K562 (cell line): Measurements from ENCODE around the gene MPRIP. TPM values are rescaled to one million over a fixed set of nuclear protein-coding genes. Genes with fewer than 3 reads are reported as not detected.

Experiments
- ATAC-seq: fragments of 200-7000 bp; cut with Tn5 transposase; 3 replicates; pipeline ENCODE4 v1.9.1; 2020; ENCODE audit warnings: moderate library complexity
- BruUV-seq: library from RNA; stranded (reverse); fragments of 400-500 nt; replicated peaks from 2 replicates; lab custom pipeline; 2021; lab: Mats Ljungman, UMichigan
- CTCF ChIA-PET: fragments of 300-600 bp; formaldehyde crosslinking; extraction: SDS; loops from one replicate; lab custom pipeline; 2021; ENCODE audit warnings: low intra/inter-chr PET ratio; lab: Yijun Ruan, JAX
- POLR2A ChIA-PET: fragments of 300-600, 350-650 bp; sonication (Branson Sonifier 250); formaldehyde crosslinking; extraction: SDS; loops from one replicate; lab custom pipeline; 2021; ENCODE audit warnings: antibody characterized with exemption, inconsistent platforms; lab: Yijun Ruan, JAX
- DNase-seq, 4 experiments: peaks; one replicate each; pipeline versions ENCODE4 v3.0.0 to v3.0.0-alpha.2; 2011 to 2018; ENCODE audit warnings: low spot score in 3 of 4, mixed read lengths in 3 of 4; ENCODE audit errors: extremely low read depth in 1 of 4
- FAIRE-seq: peaks from 2 replicates; lab custom pipeline; 2011; peaks lifted over from hg19 to GRCh38; lab: Jason Lieb, UNC
- H2AFZ ChIP-seq: 2 replicates; pipeline ENCODE4 v1.6.0; 2011; ENCODE audit warnings: low read depth, low read length, control low read depth, inconsistent platforms
- H3K27ac ChIP-seq: fragments of 200-600 bp; 3 replicates; pipeline ENCODE4 v1.8.0; 2011; ENCODE audit warnings: low read depth, mild to moderate bottlenecking, control low read depth, inconsistent platforms, low read length, moderate library complexity, mixed read lengths; ENCODE audit errors: extremely low read depth
- H3K27me3 ChIP-seq, 2 experiments: fragments of 300-600 bp in 1 of 2; 2 replicates in 1 of 2; 3 replicates in 1 of 2; pipeline versions ENCODE4 v1.6.0 to v1.8.0; 2011; ENCODE audit warnings: inconsistent platforms in 2 of 2, low read length in 2 of 2, mild to moderate bottlenecking in 1 of 2, mixed read lengths in 1 of 2, moderate library complexity in 1 of 2; ENCODE audit not compliant: control insufficient read depth in 2 of 2, insufficient read depth in 2 of 2
- H3K36me3 ChIP-seq: fragments of 300-600 bp; 3 replicates; pipeline ENCODE4 v1.8.0; 2011; ENCODE audit warnings: mild to moderate bottlenecking, low read length, inconsistent platforms; ENCODE audit not compliant: control insufficient read depth, insufficient read depth
- H3K4me1 ChIP-seq, 2 experiments: fragments of 200-600 bp in 1 of 2; replicated peaks in 1 of 2; 2 replicates in 1 of 2; 3 replicates in 1 of 2; pipeline versions ENCODE4 v1.5.1 to v1.8.0; 2011; ENCODE audit warnings: inconsistent platforms in 2 of 2, low read length in 2 of 2, mild to moderate bottlenecking in 1 of 2, mixed read lengths in 1 of 2, moderate library complexity in 1 of 2; ENCODE audit not compliant: control insufficient read depth in 2 of 2, insufficient read depth in 2 of 2
- H3K4me2 ChIP-seq: 2 replicates; pipeline ENCODE4 v1.6.1; 2011; ENCODE audit warnings: low read length, control low read depth, inconsistent platforms, mixed read lengths; ENCODE audit not compliant: insufficient read depth
- H3K4me3 ChIP-seq: fragments of 200-600 bp; sonication (generic), shearing (Covaris generic); 2 replicates; pipeline ENCODE4 v1.5.1; 2016; ENCODE audit warnings: control low read depth, inconsistent platforms
- H3K79me2 ChIP-seq: fragments of 200-600 bp; 3 replicates; pipeline ENCODE4 v1.8.0; 2011; ENCODE audit warnings: low read length, inconsistent platforms; ENCODE audit not compliant: control insufficient read depth, insufficient read depth
- H3K9ac ChIP-seq, 2 experiments: 2 replicates each; pipeline versions ENCODE4 v1.6.0 to v1.6.1; 2011; ENCODE audit warnings: low read depth in 2 of 2, low read length in 2 of 2, control low read depth in 1 of 2, inconsistent platforms in 1 of 2, mild to moderate bottlenecking in 1 of 2, mixed read lengths in 1 of 2; ENCODE audit not compliant: insufficient read depth in 1 of 2
- H3K9me1 ChIP-seq: one replicate; pipeline ENCODE4 v1.6.0; 2011; ENCODE audit warnings: inconsistent platforms, mild to moderate bottlenecking, low read length, moderate library complexity; ENCODE audit not compliant: control insufficient read depth, insufficient read depth
- H3K9me3 ChIP-seq: replicated peaks from 2 replicates; pipeline ENCODE4 v1.5.1; 2011; ENCODE audit warnings: low read depth, low read length, inconsistent platforms; ENCODE audit not compliant: control insufficient read depth, insufficient read depth
- H4K20me1 ChIP-seq: replicated peaks from 2 replicates; pipeline ENCODE4 v1.6.1; 2011; ENCODE audit warnings: low read length, inconsistent platforms, mixed read lengths; ENCODE audit not compliant: control insufficient read depth, insufficient read depth
- AFF4 ChIP-seq: sonication (generic); formaldehyde crosslinking; IDR thresholded peaks from 2 replicates; pipeline ENCODE4 v1.8.0; 2023; ENCODE audit warnings: mild to moderate bottlenecking, missing genetic modification reagents
- DDX20 ChIP-seq: fragments of 450-650 bp; IDR thresholded peaks from 2 replicates; pipeline ENCODE4 v1.6.1; 2016; ENCODE audit warnings: missing genetic modification characterization, low read depth, mild to moderate bottlenecking, missing compliant biosample characterization, moderate library complexity
- EZH2 ChIP-seq: IDR thresholded peaks from 2 replicates; pipeline ENCODE4 v1.6.1; 2012; ENCODE audit warnings: low read depth, mild to moderate bottlenecking, inconsistent platforms, low read length, borderline replicate concordance
- KDM5B ChIP-seq: fragments of 200-600 bp; sonication (generic); IDR thresholded peaks from 2 replicates; pipeline ENCODE4 v1.6.1; 2012; ENCODE audit warnings: low read depth, mild to moderate bottlenecking, moderate library complexity, low read length, control low read depth, inconsistent platforms; ENCODE audit not compliant: insufficient replicate concordance
- MITF ChIP-seq: IDR thresholded peaks from 2 replicates; pipeline ENCODE4 v1.6.1; 2014; ENCODE audit warnings: antibody characterized with exemption
- NCOA4 ChIP-seq: fragments of 450-650 bp; IDR thresholded peaks from 2 replicates; pipeline ENCODE4 v1.6.1; 2018; ENCODE audit warnings: mild to moderate bottlenecking; ENCODE audit not compliant: partially characterized antibody
- STAT5A ChIP-seq: IDR thresholded peaks from 2 replicates; pipeline ENCODE4 v1.6.1; 2012; ENCODE audit warnings: low read length, inconsistent platforms, borderline replicate concordance
- ZC3H8 ChIP-seq: fragments of 450-650 bp; IDR thresholded peaks from 2 replicates; pipeline ENCODE4 v1.6.1; 2017
- ZFPM2 ChIP-seq: fragments of 250-450 bp; sonication (Bioruptor Pico); IDR thresholded peaks from 2 replicates; pipeline ENCODE4 v1.5.1; 2022; ENCODE audit warnings: mild to moderate bottlenecking
- ZNF589 ChIP-seq: fragments of 200-800 bp; sonication (Bioruptor generic); IDR thresholded peaks from 2 replicates; pipeline ENCODE4 v1.6.1; 2016; ENCODE audit warnings: low read depth, missing genetic modification characterization, missing compliant biosample characterization
- ZNF766 ChIP-seq: fragments of 200-800 bp; sonication (Bioruptor generic); conservative IDR thresholded peaks from 2 replicates; pipeline ENCODE4 v1.6.1; 2016; ENCODE audit warnings: missing genetic modification characterization, missing compliant biosample characterization
- WGBS: fragments of 100-300 bp; shearing (Covaris generic); methylation state at CpG from one replicate; pipeline ENCODE4 v1.1.6; 2016; ENCODE audit warnings: low coverage, mixed read lengths; ENCODE audit not compliant: insufficient coverage; ENCODE audit errors: missing lambda C conversion rate; 5-methylcytosine and 5-hydroxymethylcytosine counted together
- in situ Hi-C: fragments of 300-500 bp; cut with MboI; formaldehyde crosslinking; loops from 4 replicates; pipeline ENCODE4 v1.15.0; 2018; ENCODE audit warnings: inconsistent platforms, mixed read lengths
- intact Hi-C: fragments of 100-400 bp; cut with micrococcal nuclease; formaldehyde crosslinking; loops from 2 replicates; pipeline ENCODE4 v1.14.2; 2022
- polyA plus RNA-seq, 8 experiments: library from polyadenylated mRNA; depleted of rRNA in 4 of 8; stranded (reverse) in 5 of 8; unstranded in 3 of 8; fragments of >200 nt; fragmentation: Nextera tagmentation in 2 of 8; fragmentation: Illumina TruSeq in 1 of 8; extraction: Ambion mirVana in 2 of 8; extraction: Trizol in 1 of 8; gene quantifications; 2 replicates each; pipeline versions ENCODE4 v1.2.1 to v1.2.3, GENCODE V29; 2011 to 2014; ENCODE audit warnings: inconsistent platforms in 1 of 8, missing spikeins in 1 of 8
- total RNA-seq, 7 experiments: library from RNA; depleted of rRNA in 6 of 7; stranded (reverse); fragments of >200 nt in 6 of 7; fragmentation: Illumina TruSeq in 2 of 7; extraction: Trizol in 2 of 7; gene quantifications; 2 replicates each; pipeline versions ENCODE4 v1.2.1 to v1.2.3, GENCODE V29; 2011 to 2021; ENCODE audit warnings: low replicate concordance in 1 of 7

The MPRIP gene
- total and polyA plus RNA-seq, 9 of the 15 experiments (the other 6 are each of a cell fraction or from before 2014, with no cell fraction given) = 10.0 to 72.6 (median 30.1) TPM

- in situ Hi-C loops = no loop called here
- ATAC-seq (no peak), DNase-seq (no peak), FAIRE-seq (no peak)
- Histone ChIP-seq H3K36me3 (peaks cover under 1% of the 10 kb centered on the region; the same call in 1 of the 3 replicates), H2AFZ (no peak overlapping the region), H4K20me1 (no peaks in the 10 kb centered on the region), H3K27me3 (no peaks in the 10 kb centered on the region), H3K4me1 (peaks cover 0 to 3% of the 10 kb centered on the region in 2 experiments; a peak in 2 of 5 replicates), H3K4me3 (no peak overlapping the region), H3K9me1 (no peaks in the 10 kb centered on the region), H3K27ac (no peak overlapping the region), H3K79me2 (no peaks in the 10 kb centered on the region), H3K9ac (no peak overlapping the region), H3K4me2 (no peak overlapping the region), H3K9me3 (no peaks in the 10 kb centered on the region)
- TF ChIP-seq EZH2 (no peak), ZNF766 (no peak), ZC3H8 (no peak)
- CTCF ChIA-PET = no interaction called here
- POLR2A ChIA-PET = interaction anchor here (1.5 kb wide), 1 partner anchor 17 kb away, joined by 4 read pairs; no protein-coding TSS in a partner anchor
- intact Hi-C loops = no loop called here
- WGBS = 36% methylated on average over 4 of the region's 4 CpGs
- BruUV-seq = no TSS peak
Observed at GRCh38 chr17:17189559-17189958, 147.3 kb downstream of the MPRIP start.

GRCh38 chr17:17190188-17190587, 147.9 kb downstream of the MPRIP start:
- peaks cover 0 to 3% of the 10 kb centered on the region in 2 experiments; a peak in 2 of 5 replicates for H3K4me1 ChIP-seq
- H4K20me1 ChIP-seq = no peaks in the 10 kb centered on the region
- no peak overlapping the region for H3K4me3 ChIP-seq
- no peaks in the 10 kb centered on the region for H3K79me2 ChIP-seq
- 71% methylated on average over 5 of the region's 7 CpGs for WGBS
- POLR2A ChIA-PET = interaction anchor here (1.0 kb wide), 1 partner anchor 11 kb away, joined by 3 read pairs; no protein-coding TSS in a partner anchor
- no TSS peak for BruUV-seq
- in situ Hi-C loops (no loop called here), intact Hi-C loops (no loop called here)
- H3K27me3 ChIP-seq = no peaks in the 10 kb centered on the region
- ATAC-seq (peak; percentile 25; the same call in 1 of the 3 replicates), DNase-seq (no peak), FAIRE-seq (no peak)
- H3K4me2 ChIP-seq = no peak overlapping the region
- no peaks in the 10 kb centered on the region for H3K36me3 ChIP-seq
- no peak overlapping the region for H2AFZ ChIP-seq
- no peaks in the 10 kb centered on the region for H3K9me3 ChIP-seq
- H3K9ac ChIP-seq = no peak overlapping the region
- no peak overlapping the region for H3K27ac ChIP-seq
- H3K9me1 ChIP-seq = no peaks in the 10 kb centered on the region
- CTCF ChIA-PET = no interaction called here
- TF ChIP-seq KDM5B (no peak), ZFPM2 (no peak), NCOA4 (no peak), MITF (no peak), AFF4 (CRISPR knock-in tag) (no peak), ZNF589 (CRISPR knock-in tag) (no peak), DDX20 (no peak), STAT5A (no peak)
